Smooth muscle cell of the brain vasculature (primary cell): Measurements from ENCODE around the gene RAB34.
"Not testable (repeated sequence)": the region's sequence is repeated elsewhere in the genome, so short reads cannot be mapped to it uniquely, and the experiment has no call there.

Experiments
- DNase-seq: peaks from one replicate; pipeline ENCODE4 v3.0.0-alpha.2; 2012; ENCODE audit warnings: low read depth, low spot score

RAB34 gene

GRCh38 chr17:28728364-28729200 is 10.9 kb upstream of the RAB34 start, which contains the start of gene NEK8:
Gene NEK8 (plus strand): TSS chr17:28728788. CDS start chr17:28728814, 26 bp downstream.
- peak; percentile 81 for DNase-seq

GRCh38 chr17:28726627-28727491 is 9.2 kb upstream of the RAB34 start:
- DNase-seq: peak; percentile 89

- DNase-seq: no peak
Observed at GRCh38 chr17:28726226-28726626, 8.6 kb upstream of the RAB34 start, which contains the start of gene TLCD1. Gene TLCD1 (minus strand): TSS chr17:28726233. CDS start chr17:28726097, 136 bp downstream.

GRCh38 chr17:28725660-28726225 is 8.1 kb upstream of the RAB34 start:
- DNase-seq: no peak

- no peak for DNase-seq
Observed at GRCh38 chr17:28725166-28725659, 7.5 kb upstream of the RAB34 start.

- DNase-seq: no peak
Observed at GRCh38 chr17:28724500-28725165, 7.0 kb upstream of the RAB34 start.

GRCh38 chr17:28723836-28724499 is 6.3 kb upstream of the RAB34 start:
- not testable (repeated sequence) for DNase-seq

- no peak for DNase-seq
Observed at GRCh38 chr17:28723159-28723835, 5.6 kb upstream of the RAB34 start.

GRCh38 chr17:28722417-28723158 is 4.9 kb upstream of the RAB34 start:
- no peak for DNase-seq

- not testable (repeated sequence) for DNase-seq
Observed at GRCh38 chr17:28720997-28721329, 3.3 kb upstream of the RAB34 start.

- no peak for DNase-seq
Observed at GRCh38 chr17:28720247-28720996, 2.8 kb upstream of the RAB34 start.

GRCh38 chr17:28719021-28719433 is 1.4 kb upstream of the RAB34 start:
- DNase-seq: no peak

GRCh38 chr17:28718333-28719020 is 809 bp upstream of the RAB34 start:
- DNase-seq: no peak

GRCh38 chr17:28716740-28717577 is 709 bp downstream of the RAB34 start:
- DNase-seq: no peak

- DNase-seq: no peak
Observed at GRCh38 chr17:28715217-28715616, 2.5 kb downstream of the RAB34 start.

GRCh38 chr17:28714281-28714680 is 3.4 kb downstream of the RAB34 start:
- DNase-seq: no peak

- DNase-seq: no peak
Observed at GRCh38 chr17:28712705-28713415, 4.8 kb downstream of the RAB34 start.
